Measurements from ENCODE around the gene PARD6G.
"Not testable (repeated sequence)": the region's sequence is repeated elsewhere in the genome, so short reads cannot be mapped to it uniquely, and the experiment has no call there.

Gene PARD6G

DNA sequence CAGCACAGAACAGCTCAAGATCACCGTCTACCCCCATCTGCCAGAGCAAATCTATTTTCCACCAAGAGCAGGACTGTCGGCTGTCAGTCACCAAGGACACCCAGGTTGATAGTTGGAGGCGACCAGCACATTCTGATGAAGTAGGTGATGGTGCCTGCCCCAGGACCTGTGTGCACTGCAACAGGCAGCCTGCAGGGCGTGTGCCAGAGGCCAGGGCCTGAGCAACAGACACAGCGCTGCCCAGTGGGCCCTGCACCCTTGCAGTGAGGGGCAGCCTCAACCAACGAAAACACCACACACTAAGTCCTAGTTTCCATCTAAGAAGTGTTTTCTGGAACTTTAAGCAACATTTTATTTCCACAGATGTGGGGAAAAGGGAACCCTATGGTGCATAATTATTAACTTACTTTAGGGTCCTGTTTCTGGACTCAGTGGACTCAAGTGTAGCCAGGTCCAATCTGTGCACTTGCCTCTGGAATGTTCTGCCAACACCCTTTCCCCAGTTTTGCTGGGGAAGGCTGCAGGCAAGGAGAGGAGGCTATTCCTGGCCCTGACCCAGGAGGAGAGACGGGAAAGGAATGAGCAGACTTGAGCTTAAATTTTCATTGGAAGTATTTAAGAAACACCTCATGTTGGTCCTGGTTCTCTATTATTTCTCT is 76.8 kb downstream of the PARD6G start:
- DNase-seq = no peak

- no peak for DNase-seq
Measured at GRCh38 chr18:80169607-80170006, 77.7 kb downstream of the PARD6G start.

DNA sequence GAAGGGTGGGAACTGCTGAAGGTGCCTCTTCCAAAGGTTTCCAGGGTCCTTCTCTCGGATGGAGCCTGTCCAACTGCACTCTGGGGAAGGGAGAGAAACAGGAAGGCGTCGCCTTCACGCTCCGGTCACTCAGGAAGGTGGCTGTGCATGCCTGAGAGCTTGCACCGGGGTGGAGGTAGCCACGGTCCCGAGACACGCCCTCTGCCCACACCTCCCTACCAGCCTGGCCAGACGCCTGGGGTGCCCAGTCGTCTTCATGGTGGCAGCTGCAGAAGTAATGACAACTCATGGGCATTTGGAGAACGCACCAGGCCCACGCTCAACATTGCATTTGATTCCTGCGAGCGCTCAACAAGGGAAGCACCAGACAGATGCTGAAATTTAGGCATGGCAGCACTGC is 78.3 kb downstream of the PARD6G start:
- DNase-seq = no peak

DNA sequence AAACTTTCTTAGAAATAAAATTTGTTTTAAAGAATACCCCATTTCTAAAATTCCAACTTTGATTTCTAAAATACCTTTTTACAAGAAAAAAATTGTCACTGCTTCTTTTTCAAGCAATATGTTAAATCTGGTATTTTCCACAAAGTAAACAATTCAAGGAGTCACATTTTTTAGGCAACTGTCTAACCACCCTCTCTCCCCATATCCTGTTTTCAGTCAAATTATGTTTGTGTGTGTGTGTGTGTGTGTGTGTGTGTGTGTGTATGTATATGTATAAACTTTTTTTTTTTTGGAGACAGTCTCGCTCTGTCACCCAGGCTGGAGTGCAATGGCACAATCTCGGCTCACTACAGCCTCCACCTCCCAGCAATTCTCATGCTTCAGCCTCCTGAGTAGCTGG is 79.0 kb downstream of the PARD6G start:
- DNase-seq = no peak

- no peak for DNase-seq
Measured at GRCh38 chr18:80167931-80168330, 79.4 kb downstream of the PARD6G start.

GRCh38 chr18:80167331-80167730 is 80.0 kb downstream of the PARD6G start:
- no peak for DNase-seq

DNA sequence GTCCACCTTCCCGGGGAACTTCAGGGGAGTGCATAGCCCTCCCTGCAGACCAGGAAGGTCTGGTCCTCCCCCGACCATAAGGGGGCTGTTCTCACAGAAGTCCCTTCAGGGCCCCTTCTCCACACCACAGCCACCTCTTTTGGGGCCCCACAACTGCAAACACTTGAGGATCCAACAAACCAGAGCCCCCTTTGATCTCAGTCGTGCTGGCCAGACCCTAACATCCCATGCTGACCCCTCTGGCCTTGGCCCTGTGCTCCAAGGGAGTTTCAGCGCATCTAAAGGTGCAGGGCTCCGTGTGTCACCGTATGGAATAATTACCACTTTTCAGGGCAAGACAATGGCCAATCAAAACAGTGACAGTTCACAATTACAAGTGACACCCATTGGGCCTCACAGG is 80.6 kb downstream of the PARD6G start:
- no peak for DNase-seq

DNA sequence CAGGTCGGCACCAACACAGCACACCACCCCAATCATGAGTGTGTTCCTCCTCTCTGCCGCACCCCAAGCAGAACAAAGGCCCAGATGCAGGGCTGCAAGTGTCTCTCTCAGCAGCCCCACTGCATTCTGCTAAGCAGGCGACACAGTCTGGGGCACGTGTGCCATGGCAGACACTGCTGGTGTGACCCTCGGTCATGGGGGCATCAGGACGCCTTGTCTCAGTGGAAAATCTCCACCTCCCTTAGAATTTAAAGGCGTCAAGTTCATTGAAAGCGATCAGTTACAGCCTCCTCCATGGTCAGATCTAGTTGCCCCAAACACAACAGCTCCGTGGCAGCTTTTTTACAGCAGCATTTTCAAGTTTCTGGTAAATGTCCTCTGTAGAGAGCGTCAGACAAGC is 81.1 kb downstream of the PARD6G start:
- DNase-seq = no peak

GRCh38 chr18:80164727-80165355 is 82.5 kb downstream of the PARD6G start:
- not testable (repeated sequence) for DNase-seq

DNA sequence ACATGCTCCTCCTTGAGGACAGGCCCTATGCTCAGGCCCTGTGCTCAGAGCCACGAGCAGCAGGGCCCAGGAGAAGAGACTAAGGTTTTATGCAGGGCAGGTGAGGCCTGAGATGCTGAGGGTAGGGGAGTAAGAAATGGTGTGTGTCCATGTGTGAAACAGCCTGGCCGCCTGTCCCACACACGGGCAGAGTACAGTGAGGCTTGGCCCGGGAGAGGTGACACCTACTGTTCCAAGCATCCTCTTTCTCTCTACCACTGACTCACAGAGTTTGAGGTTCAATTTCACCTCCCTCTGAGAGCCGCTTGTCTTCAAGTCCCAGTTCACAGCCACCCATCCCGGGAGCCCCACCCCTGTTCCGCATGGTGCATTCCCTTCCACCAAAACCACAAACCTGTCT is 84.1 kb downstream of the PARD6G start:
- no peak for DNase-seq

DNA sequence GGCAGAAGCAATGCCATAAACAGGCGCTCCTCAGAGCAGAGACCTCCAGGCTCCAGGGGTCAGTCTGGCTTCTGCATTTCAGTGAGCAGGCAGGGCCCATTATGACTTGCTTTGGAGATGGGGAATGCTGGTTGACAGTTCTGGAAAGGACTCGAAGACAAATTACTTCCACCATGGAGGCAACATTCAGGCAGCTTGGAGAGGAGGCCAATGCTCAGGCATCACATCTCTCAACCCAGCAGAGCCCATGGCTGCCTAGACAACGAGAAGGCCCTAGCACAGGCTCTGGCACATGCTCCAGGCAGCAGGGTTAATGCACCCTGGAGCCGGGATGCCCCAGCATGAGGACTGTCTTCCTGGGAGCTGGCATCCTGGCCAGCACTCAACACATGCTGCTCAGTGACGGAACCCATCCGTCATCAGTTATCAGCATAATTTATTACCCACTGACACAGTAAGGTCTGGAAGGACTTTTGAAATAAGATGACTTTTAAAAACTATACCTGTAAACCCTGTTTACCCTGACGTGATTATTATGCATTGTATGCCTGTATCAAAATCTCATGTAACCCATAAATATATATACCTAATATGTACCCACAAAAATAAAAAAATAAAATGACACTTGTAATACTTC is 85.4 kb downstream of the PARD6G start:
- DNase-seq = no peak

DNA sequence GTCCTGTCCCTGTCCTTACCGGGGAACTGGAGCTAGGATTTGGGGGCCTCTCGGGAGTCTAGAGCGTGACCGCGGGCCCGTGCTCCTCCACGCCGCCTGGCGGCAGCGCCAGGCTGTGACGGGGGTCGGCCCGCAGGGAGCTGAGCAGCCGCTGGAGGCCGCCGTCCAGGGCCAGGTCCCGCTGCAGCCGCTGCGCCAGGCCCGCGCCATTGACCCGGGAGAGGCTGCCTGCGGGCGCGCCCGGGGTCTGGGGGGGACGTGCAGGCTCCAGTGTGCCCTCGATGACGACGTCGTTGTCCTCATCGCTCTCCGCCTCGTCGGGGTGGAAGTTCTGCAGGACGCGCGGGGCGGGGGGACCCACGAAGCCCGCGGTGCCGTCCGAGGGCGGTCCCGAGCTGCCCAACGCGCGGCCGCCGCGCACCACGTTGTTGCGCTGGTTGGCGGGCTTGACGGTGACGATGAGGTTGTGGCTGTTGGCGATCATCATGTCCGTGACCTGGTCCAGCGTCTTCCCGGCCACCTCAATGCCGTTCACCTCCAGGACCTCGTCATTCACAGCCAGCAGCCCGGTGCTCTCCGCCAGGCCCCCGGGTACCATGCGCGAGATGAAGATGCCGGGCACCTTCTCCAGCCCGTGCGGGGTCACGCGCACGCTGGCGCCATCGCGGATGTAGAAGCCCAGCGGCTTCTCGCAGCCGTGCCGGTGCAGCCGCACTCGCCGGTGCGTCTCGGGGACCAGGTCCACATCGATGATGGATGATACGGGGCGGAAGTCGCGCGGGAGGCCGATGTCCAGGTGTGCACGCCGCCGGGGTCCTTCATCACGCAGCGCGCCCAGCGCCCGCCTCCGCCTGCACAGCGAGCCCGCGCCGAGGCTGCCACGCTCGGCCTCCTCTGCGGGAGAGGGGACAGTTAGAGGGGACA is 87.3 kb downstream of the PARD6G start:
- DNase-seq = no peak

DNA sequence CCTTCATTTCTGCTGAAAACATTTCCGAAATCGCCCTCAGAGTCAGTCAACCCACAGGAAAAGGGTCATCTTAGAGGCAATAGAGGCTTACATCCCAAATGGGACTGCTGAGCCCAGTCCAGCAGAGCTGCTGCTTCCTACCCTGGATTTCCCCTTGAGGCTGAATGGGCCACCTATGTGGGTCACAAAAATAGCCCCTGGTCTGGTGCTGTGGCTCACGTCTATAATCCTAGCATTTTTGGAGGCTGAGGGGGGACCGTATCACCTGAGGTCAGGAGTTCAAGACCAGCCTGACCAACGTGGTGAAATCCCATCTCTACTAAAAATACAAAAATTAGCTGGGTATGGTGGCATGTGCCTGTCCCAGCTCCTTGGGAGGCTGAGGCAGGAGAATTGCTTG is 88.9 kb downstream of the PARD6G start:
- no peak for DNase-seq

DNA sequence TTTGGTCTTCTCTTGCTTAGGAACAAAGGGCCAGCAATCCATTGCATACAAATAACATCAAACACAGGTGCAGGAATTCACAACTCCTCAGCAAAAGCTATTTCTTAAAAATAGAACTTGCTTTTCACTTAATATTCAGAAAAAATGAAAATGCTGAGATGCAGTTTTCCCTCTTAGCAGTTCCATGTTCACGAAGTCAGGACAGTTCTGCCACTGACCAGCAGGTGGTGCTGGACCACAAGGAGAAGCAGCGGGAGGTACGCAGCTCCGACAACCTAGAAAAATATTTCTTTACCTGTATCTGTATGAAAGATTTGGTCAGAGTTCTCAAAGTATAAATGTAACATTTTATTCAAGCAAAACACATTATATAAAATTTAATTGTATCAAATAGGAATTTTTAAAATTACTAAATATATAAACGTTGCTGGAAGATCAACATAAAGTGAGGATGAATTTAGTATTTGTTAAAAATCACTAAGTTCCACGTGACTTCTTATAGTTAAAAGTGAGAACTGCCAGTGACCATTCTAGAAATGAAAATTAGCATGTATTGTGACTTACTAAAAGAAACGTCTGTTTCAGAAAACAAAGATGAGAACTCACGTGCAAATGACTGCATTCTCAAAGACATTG is 89.5 kb downstream of the PARD6G start:
- DNase-seq = peak; percentile 28

DNA sequence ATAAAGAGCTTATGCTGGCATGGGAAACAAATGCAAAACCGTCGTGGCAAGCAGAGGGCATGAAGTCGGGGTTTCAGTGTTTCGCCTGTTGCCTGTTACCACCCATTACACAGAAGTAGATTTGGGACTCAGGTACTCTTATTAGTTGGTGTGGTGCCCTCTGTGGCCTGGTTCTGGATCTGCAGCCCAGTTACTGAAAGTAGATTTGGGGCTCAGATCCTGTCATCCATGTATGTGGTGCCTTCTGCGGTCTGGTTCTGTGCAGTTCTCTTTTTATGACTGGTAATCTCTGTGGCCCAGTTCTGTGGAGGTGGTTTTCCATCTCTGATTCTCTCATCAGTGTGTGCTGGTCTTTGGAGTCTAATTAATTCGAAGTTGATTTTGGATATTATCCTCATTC is 93.0 kb downstream of the PARD6G start:
- no peak for DNase-seq

DNA sequence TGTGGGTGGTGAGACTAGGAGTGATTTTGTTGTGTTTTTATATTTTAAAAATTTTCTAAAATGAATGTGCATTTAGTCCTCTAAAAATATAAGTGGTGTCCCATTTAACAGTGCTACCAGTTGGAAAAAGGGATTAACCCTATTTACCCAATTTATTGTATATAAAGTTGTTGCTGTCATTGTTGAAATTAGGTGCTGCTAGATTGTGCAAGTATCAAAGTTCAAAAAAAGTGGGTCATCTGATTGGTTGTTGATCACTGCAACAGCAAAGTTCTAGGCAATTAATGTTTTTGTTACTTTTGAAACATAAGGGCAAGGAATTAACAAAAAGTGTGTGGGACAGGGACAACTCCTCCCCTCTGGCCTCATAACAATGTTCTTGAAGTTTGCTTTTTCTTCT is 97.6 kb downstream of the PARD6G start:
- no peak for DNase-seq

DNA sequence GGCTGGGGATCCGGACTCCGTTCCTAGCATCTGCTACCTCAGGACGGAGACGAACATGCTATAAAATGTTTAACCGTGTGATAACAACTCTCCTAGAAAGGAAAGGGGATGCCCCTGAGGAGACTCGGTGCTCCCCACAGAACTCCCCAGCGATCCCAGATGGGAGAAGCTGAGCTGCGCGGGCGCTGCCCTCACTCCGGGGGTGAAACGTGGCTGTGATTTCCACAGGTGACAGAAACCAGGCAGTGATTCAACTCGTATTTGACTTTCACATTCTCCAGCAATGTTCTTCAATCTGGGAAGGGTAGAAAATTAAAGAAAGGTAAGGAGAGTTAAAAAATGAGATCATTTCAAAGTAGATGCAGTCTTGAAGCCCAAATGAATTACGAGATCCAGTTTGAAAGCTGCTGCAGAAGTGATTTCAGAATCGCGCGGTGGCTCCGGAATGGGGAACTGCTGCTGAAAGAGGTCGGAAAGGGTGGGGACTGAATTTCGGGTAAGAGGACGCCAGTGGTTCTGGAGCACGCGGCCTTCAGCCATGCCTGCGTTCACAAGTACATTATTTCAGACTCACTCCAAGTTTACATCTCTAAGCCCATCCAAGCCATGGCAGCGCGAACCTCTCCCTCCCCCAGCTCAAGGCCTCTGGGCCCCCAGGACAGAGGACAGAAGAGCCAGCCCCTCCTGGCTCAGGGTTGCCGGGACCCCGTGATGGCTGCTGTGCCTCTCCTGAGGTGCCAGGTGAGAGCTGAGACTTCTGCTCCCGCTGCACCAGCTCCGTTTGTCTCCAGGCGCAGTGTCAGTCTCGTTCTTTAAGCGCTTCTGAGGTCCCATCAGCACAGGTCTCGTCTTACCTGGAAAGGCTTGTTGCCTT is 98.8 kb downstream of the PARD6G start:
- no peak for DNase-seq

DNA sequence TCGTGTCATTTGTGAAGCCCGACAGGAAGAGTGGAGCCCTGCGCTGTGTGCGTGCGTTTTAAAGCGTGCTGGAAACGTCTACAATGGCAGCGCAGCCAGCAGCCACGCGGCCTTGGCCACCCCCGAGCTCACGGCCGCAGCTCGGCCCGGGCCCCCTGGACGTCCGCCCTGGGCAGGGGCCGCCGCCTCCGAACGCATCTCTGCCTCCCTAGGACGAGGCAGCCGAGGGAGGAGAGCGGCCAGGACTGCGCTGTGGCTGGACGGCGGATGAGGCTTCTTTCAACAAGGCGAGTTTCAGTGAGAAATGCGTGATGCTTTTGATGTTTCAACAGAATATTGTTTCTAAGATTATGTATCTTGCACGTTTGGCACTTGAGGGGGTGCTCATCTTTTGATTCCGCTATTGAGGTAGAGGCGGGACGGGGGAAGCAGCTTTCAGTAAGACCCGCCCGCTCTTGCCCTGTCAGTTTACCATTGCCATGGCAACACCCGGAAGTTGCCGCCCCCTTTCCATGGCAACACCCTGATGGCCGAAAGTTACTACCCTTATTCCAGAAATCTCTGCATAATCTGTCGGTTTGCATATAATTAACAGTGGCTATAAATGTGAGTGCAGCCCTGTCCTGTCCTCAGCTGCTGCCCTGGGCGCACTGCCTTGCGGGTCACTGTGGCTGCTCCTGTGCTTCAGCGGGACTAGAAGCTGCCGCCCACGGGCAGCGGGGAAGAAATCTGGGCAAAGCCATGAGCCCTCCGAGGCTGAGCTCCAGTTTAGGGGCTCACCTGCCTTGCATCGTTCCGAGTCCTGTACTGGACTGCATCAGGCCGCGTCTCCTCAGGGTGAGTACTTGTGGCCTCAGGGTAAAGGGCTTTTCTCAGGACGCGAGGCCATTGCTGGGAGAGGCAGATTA is 99.6 kb downstream of the PARD6G start:
- DNase-seq = peak; percentile 54

DNA sequence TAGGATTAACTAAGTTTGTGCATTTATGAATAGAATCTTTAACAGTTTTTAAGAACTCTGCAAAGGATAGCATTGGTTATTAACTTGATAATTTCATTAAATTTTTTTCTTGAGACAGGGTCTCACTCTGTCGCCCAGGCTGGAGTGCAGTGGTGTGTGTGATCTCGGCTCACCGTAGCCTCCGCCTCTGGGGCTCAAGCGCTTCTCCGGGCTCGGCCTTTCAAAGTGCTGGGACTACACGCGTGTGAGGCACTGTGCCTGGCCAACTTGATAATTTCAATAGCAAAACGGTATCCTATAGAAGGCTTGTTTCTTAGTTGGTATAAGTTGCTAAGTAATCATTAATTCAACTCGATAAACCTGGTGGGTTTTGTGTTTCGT is 100.3 kb downstream of the PARD6G start:
- no peak for DNase-seq

- no peak for DNase-seq
Measured at GRCh38 chr18:80145196-80145804, 102.0 kb downstream of the PARD6G start.

Measured in HCEC 1CT (cell line).